HG02970 (cell line): Measurements from ENCODE around the gene NAP1L1.
A peak's percentile ranks its signal among the peaks of the same experiment; 100 is the strongest.

ENCODE experiments used
- ATAC-seq: cut with Tn5 transposase; IDR thresholded peaks from one replicate; pipeline ENCODE4 v1.9.1; 2021; ENCODE audit warnings: mild to moderate bottlenecking, moderate library complexity, moderate number of reproducible peaks; ENCODE audit not compliant: unreplicated experiment, low FRiP score

NAP1L1 gene, protein sequence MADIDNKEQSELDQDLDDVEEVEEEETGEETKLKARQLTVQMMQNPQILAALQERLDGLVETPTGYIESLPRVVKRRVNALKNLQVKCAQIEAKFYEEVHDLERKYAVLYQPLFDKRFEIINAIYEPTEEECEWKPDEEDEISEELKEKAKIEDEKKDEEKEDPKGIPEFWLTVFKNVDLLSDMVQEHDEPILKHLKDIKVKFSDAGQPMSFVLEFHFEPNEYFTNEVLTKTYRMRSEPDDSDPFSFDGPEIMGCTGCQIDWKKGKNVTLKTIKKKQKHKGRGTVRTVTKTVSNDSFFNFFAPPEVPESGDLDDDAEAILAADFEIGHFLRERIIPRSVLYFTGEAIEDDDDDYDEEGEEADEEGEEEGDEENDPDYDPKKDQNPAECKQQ

GRCh38 chr12:76083904-76084862 lies at the start of gene NAP1L1:
Gene NAP1L1, minus strand, starts transcription at chr12:76084685. Its CDS starts 10,466 bp downstream, at chr12:76074219.
- ATAC-seq = peak; percentile 93

- no peak for ATAC-seq
Observed at GRCh38 chr12:76127588-76127987, 43.1 kb upstream of the NAP1L1 start.

- no peak for ATAC-seq
Observed at GRCh38 chr12:76124456-76124855, 40.0 kb upstream of the NAP1L1 start.

GRCh38 chr12:76123259-76124212 lies 39.1 kb upstream of the NAP1L1 start:
- ATAC-seq = no peak

DNA sequence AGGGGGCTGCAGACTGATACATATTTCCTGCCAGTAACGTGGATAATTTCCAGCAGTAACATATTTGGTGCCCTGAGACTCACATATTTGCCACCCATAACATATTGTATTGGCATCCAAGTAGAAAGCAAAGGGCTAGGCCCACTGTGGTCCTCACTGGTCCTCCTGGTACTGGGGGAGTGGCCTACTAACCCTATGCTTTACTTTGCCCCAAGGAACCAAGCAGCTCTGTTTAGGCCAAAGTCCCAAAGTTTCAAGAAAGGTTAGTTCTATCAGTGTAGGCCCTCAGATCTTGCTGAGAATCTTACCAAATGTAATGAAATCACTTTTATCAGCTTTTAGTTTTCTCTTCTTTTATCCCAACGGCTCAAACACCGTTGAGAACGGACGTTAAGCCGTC lies 35.4 kb upstream of the NAP1L1 start:
- ATAC-seq = no peak

GRCh38 chr12:76117751-76118150 lies 33.3 kb upstream of the NAP1L1 start:
- no peak for ATAC-seq

- no peak for ATAC-seq
Observed at GRCh38 chr12:76117067-76117691, 32.7 kb upstream of the NAP1L1 start.

GRCh38 chr12:76113800-76114757 lies 29.6 kb upstream of the NAP1L1 start:
- no peak for ATAC-seq

DNA sequence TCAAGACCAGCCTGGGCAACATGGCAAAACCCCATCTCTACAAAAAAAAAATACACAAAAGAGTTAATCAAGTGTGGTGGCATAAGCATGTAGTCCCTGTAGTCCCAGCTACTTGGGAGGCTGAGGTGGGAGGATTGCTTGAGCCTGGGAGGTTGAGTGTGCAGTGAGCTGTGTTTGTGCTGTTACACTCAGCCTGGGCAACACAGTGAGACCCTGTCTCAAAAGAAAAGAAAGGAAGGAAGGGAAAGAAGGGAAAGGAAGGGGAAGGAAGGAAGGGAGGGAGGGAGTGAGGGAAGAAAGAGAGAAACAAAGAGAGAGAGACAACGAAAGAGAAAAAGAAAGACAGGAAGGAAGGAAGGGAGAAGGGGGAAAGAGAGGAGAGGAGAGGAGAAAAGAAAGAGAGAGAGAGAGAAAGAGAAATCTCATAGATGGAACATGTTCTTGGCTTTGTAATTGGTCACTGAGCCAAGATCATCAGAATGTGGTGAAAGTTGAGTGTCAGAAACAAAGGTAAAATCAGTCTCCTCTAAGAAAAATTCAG lies 26.8 kb upstream of the NAP1L1 start:
- ATAC-seq = no peak

GRCh38 chr12:76109879-76110278 lies 25.4 kb upstream of the NAP1L1 start:
- no peak for ATAC-seq

- no peak for ATAC-seq
Observed at GRCh38 chr12:76108356-76108755, 23.9 kb upstream of the NAP1L1 start.

DNA sequence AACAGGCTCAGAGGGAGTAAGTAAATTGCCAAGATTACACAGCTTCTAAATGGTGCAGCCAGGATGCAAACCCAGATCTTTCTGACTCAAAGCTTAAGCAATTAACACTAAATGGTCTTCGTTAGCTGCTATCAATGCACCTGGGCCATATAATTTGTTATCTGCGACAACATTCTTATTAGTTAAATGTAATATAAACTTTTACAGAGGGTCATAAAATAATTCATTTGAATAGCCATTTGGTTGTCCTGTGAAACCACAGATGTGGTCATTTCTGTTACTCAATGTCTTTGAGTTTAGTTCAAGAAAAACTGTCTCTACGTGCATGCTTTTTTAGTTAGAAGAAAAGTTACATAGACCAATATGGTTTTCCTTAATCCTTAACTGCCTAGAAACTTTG lies 22.1 kb upstream of the NAP1L1 start:
- ATAC-seq = no peak

DNA sequence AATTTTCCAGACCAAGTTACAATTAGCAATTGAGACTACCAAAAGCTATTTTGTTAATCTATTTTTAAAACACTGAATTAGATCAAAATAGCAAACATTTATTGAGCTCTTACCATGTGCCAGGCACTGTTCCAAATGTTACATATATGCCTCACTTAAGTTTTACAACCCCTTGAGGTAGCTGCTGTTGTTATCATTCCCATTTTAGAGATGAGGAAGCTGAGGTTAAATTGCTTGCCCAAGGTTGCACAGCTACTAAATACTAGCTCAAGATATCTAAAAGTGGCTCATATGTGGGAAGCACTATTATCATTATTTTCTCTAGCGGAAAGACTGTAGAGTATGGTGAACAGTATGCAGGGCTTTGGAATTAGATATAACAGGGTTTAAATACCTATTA lies 19.5 kb upstream of the NAP1L1 start:
- ATAC-seq = no peak

DNA sequence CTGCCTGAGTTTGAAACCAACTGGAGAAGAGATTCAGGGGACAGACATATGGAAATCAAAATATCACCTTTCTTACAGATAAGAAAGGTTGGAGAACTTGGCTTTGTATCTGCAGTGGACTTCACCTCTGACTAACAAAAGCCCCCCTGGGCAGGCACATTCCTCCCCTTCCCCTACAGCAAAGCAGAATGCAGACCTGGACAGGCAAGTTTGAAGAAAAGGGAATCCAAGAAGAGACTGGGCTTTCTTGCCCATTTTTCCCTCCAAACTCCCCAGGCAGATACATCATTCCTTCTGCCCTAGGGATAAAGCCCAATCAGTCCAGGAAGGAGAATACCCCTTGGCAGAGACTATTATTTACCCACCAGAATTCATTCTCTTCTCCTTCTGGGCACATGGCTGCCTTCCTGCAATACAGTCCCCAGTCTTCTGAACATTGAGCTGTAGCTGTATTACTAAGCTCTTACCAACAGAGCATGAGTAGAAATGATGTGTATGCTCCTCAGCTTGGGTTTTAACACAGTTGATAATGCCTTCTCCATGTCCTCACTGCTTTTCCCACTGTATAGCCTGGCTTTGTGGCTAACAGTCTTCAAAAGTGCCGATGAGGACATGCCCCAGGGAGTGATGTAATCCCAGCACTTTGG lies 17.4 kb upstream of the NAP1L1 start:
- ATAC-seq = no peak

- no peak for ATAC-seq
Observed at GRCh38 chr12:76096079-76096646, 11.7 kb upstream of the NAP1L1 start.

DNA sequence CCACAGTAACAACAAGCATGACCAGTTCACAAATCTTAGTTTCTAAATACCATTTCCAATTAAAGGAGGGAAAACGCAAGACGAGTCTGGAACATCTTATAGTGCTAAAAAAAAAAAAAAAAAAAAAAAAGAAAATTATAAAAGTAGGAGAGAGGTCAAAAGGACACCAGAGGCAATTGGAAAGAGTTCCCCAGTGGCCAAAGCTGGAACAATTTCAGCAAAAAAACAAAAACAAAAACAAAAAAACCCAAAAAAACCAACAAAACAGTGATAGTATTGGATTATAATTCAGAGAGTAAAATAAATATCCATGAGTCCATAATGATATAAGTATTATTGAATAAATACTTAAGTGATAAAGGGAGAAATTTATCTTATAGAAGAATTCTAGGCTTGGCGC lies 10.3 kb upstream of the NAP1L1 start:
- ATAC-seq = no peak

DNA sequence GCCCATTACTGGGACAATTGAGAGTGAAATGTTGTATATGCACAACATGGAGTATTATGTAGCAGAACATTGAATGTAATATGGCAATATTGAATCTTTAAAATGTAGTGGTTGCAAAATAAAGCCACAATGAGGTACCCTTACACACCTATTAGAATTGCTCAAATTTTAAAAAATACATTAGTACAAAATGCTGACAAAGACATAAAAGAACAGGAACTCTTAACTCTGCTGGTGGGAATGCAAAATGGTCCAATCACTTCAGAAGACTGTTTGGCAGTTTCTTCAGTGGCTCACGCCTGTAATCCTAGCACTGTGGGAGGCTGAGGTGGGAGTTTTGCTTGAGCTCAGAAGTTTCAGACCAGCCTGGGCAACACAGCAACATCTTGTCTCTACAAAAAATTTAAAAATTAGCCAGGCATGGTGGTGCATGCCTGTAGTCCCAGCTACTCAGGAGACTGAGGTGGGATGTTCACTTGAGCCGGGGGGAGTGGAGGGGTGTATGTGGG lies 6.8 kb upstream of the NAP1L1 start:
- no peak for ATAC-seq

DNA sequence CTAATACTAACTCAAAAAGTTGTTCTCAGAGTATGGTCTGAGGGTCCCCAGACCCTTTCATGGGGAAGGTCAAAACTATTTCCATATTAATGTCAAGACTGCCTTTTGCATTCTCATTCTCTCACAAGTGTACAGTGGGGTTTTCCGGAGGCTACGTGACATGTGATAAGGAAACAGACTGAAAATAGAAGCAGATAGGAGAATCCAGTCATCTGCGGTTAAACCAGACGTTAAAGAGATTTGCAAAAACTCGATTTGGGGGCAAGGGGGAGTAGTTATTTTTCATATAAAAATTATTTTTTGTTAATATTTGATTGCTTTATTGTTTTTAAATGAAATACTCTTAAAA lies 1.0 kb upstream of the NAP1L1 start:
- no peak for ATAC-seq
